ENCODE measurements around the gene MRC2.

DNA sequence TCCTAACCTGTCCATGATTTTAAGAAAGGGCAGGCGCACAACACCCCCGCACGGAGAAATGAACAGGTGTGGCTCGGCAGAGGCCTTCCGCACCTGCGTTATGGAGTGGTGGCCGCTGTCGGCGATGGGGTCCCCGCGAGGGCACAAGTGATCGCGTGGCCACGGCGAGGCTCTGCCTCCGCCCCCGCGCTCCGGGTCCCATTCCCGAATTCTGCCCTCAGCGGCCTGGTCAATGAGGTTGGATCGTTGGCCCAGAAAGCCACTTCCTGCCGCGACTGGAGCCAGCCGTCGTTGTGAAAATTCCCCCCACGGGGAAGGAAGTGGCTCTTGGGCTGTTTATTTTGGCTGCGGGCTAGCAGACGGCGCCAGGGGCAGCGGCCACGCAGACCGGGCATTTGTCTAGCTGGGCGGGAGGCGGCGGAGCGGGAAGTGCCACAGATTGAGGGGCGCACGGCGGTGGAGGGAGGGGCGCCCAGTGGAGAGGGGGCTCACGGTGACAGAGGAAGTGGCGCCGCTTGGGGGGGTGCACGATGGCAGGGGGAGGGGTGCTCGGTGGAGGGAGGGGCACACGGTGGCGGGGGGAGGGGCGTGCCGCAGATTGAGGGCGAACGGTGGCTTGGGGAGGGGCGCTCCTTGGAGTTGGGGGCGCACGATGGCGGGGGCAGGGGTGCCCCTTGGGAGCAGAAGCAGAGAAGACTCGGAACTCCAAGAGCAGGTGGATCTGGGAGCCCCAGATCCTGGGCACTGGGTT, 25.0 kb downstream of the MRC2 start:
- TF ChIP-seq OSR1 (CRISPR knock-in tag; IDR thresholded peaks at IDR 0.05), result no peak
- 0 out of 2 replicates have a peak, but pooled peaks have one; percentile 24 for TF ChIP-seq ZNF8 (CRISPR knock-in tag; IDR thresholded peaks at IDR 0.05)
- TF ChIP-seq ISL1 (CRISPR knock-in tag; IDR thresholded peaks at IDR 0.05), result no peak
- TF ChIP-seq SNAI2 (CRISPR knock-in tag; IDR thresholded peaks at IDR 0.05), result peak; percentile 72; the same call in 1 of the 2 replicates
- TF ChIP-seq, protein P1, sequence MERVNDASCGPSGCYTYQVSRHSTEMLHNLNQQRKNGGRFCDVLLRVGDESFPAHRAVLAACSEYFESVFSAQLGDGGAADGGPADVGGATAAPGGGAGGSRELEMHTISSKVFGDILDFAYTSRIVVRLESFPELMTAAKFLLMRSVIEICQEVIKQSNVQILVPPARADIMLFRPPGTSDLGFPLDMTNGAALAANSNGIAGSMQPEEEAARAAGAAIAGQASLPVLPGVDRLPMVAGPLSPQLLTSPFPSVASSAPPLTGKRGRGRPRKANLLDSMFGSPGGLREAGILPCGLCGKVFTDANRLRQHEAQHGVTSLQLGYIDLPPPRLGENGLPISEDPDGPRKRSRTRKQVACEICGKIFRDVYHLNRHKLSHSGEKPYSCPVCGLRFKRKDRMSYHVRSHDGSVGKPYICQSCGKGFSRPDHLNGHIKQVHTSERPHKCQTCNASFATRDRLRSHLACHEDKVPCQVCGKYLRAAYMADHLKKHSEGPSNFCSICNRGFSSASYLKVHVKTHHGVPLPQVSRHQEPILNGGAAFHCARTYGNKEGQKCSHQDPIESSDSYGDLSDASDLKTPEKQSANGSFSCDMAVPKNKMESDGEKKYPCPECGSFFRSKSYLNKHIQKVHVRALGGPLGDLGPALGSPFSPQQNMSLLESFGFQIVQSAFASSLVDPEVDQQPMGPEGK (CRISPR knock-in tag; IDR thresholded peaks at IDR 0.05; ENCODE audit: borderline replicate concordance), result peak; percentile 63; the same call in 1 of the 2 replicates
- no peak for TF ChIP-seq GLIS3 (CRISPR knock-in tag; IDR thresholded peaks at IDR 0.05)
- TF ChIP-seq BACH2 (CRISPR knock-in tag; IDR thresholded peaks at IDR 0.05; ENCODE audit: borderline replicate concordance), result no peak
- no peak for TF ChIP-seq ARNTL (CRISPR knock-in tag; IDR thresholded peaks at IDR 0.05; ENCODE audit: borderline replicate concordance, low read depth)

Data from SK-N-SH treated with all-trans-retinoic acid at 6 μM for 48 hours (cell line).